Measurements from ENCODE around the gene CHRNB2. TPM values are rescaled to one million over a fixed set of nuclear protein-coding genes. Genes with fewer than 3 reads are reported as not detected.

The CHRNB2 gene
- total and polyA plus RNA-seq, 2 donors (not counting 3 experiments of a cell fraction or from before 2014, with no cell fraction given): not detected

DNA sequence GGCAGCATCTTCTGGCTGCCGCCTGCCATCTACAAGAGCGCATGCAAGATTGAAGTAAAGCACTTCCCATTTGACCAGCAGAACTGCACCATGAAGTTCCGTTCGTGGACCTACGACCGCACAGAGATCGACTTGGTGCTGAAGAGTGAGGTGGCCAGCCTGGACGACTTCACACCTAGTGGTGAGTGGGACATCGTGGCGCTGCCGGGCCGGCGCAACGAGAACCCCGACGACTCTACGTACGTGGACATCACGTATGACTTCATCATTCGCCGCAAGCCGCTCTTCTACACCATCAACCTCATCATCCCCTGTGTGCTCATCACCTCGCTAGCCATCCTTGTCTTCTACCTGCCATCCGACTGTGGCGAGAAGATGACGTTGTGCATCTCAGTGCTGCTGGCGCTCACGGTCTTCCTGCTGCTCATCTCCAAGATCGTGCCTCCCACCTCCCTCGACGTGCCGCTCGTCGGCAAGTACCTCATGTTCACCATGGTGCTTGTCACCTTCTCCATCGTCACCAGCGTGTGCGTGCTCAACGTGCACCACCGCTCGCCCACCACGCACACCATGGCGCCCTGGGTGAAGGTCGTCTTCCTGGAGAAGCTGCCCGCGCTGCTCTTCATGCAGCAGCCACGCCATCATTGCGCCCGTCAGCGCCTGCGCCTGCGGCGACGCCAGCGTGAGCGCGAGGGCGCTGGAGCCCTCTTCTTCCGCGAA is 3.8 kb downstream of the CHRNB2 start:
- Histone ChIP-seq H3K27me3 (ENCODE audit: control insufficient read depth in 2 of 2, insufficient read depth in 2 of 2, low read length in 2 of 2) (peaks cover 10 to 14% of the 10 kb centered on the region in 2 experiments), H3K27ac (ENCODE audit: insufficient read depth, low read depth, low read length) (no peak overlapping the region), H2AFZ (ENCODE audit: low read depth, low read length) (no peak overlapping the region), H3K4me2 (ENCODE audit: insufficient read depth, low read length) (no peak overlapping the region), H3K79me2 (ENCODE audit: control insufficient read depth, insufficient read depth, low read length) (no peaks in the 10 kb centered on the region), H3K36me3 (ENCODE audit: control insufficient read depth in 2 of 2, extremely low read depth in 1 of 2, insufficient read depth in 2 of 2, low read length in 2 of 2) (no peaks in the 10 kb centered on the region), H3K9me1 (replicated peaks; ENCODE audit: control insufficient read depth, extremely low read depth, insufficient read depth, low read length) (no peaks in the 10 kb centered on the region), H3K4me1 (ENCODE audit: control insufficient read depth, extremely low read depth, insufficient read depth, low read length) (no peaks in the 10 kb centered on the region), H4K20me1 (replicated peaks; ENCODE audit: control insufficient read depth, extremely low read depth, insufficient read depth, low read length) (no peaks in the 10 kb centered on the region), H3K4me3 (replicated peaks in 1 of 3; ENCODE audit: insufficient read depth in 1 of 3, low read depth in 1 of 3, low read length in 3 of 3) (no peak overlapping the region), H3K9ac (replicated peaks; ENCODE audit: extremely low read depth, insufficient read depth, low read length) (no peak overlapping the region), H3K9me3 (replicated peaks; ENCODE audit: control insufficient read depth, insufficient read depth, low read length) (no peaks in the 10 kb centered on the region)
- intact Hi-C loops (cut with micrococcal nuclease) (no loop called here), dilution Hi-C loops (cut with MboI; ENCODE audit: extremely low pct_ligation_motif_present, low sequenced_read_pairs) (no loop called here)
- CTCF ChIA-PET: no interaction called here
- no TSS peak for BruUV-seq (replicated peaks)
- DNase-seq (ENCODE audit: low read depth, low spot score) (no peak), FAIRE-seq (no peak)
- POLR2A ChIA-PET: no interaction called here
- no peak for TF ChIP-seq POLR2AphosphoS5 (IDR thresholded peaks at IDR 0.05; ENCODE audit: insufficient read depth, low read depth, low read length)
- TF ChIP-seq, protein P1, sequence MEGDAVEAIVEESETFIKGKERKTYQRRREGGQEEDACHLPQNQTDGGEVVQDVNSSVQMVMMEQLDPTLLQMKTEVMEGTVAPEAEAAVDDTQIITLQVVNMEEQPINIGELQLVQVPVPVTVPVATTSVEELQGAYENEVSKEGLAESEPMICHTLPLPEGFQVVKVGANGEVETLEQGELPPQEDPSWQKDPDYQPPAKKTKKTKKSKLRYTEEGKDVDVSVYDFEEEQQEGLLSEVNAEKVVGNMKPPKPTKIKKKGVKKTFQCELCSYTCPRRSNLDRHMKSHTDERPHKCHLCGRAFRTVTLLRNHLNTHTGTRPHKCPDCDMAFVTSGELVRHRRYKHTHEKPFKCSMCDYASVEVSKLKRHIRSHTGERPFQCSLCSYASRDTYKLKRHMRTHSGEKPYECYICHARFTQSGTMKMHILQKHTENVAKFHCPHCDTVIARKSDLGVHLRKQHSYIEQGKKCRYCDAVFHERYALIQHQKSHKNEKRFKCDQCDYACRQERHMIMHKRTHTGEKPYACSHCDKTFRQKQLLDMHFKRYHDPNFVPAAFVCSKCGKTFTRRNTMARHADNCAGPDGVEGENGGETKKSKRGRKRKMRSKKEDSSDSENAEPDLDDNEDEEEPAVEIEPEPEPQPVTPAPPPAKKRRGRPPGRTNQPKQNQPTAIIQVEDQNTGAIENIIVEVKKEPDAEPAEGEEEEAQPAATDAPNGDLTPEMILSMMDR (IDR thresholded peaks at IDR 0.05; ENCODE audit: extremely low read depth in 1 of 2, insufficient read depth in 1 of 2, low read depth in 1 of 2, low read length in 2 of 2): no peak
- TF ChIP-seq JUN (IDR thresholded peaks at IDR 0.05; ENCODE audit: borderline replicate concordance, insufficient read depth, insufficient read length, low read depth): no peak
- no peak for TF ChIP-seq FOS (IDR thresholded peaks at IDR 0.05; ENCODE audit: borderline replicate concordance, insufficient read depth, low read length)
- no peak for TF ChIP-seq EZH2 (IDR thresholded peaks at IDR 0.05; ENCODE audit: borderline replicate concordance, low read depth, low read length, severe bottlenecking)
- no peak for TF ChIP-seq POLR2A (IDR thresholded peaks at IDR 0.05; ENCODE audit: low read depth, low read length)
- TF ChIP-seq MAX (IDR thresholded peaks at IDR 0.05; ENCODE audit: insufficient read depth, insufficient read length): no peak
- TF ChIP-seq GATA2 (IDR thresholded peaks at IDR 0.05; ENCODE audit: insufficient read depth, insufficient read length, low read depth, low read length): no peak
- TF ChIP-seq MYC (IDR thresholded peaks at IDR 0.05; ENCODE audit: low read depth, low read length): no peak
